GM12865 (cell line): Measurements from ENCODE around the gene CDKAL1.

Experiments
- DNase-seq: peaks from one replicate; pipeline ENCODE4 v3.0.0; 2010; ENCODE audit warnings: low read depth
- H3K4me3 ChIP-seq: 2 replicates; pipeline ENCODE4 v1.5.1; 2011; ENCODE audit warnings: mild to moderate bottlenecking, low read depth, low read length, control low read depth
- CTCF ChIP-seq: IDR thresholded peaks from 2 replicates; pipeline ENCODE4 v1.5.1; 2011; ENCODE audit warnings: low read length, control low read depth, low read depth, inconsistent platforms; ENCODE audit not compliant: insufficient read depth; ENCODE audit errors: missing control alignments

CDKAL1 gene

GRCh38 chr6:20554326-20554725 is 20.1 kb downstream of the CDKAL1 start:
- no peak for TF ChIP-seq CTCF
- no peak for DNase-seq
- no peak overlapping the region for H3K4me3 ChIP-seq

GRCh38 chr6:20554817-20555216 is 20.6 kb downstream of the CDKAL1 start:
- DNase-seq, result no peak
- no peak for TF ChIP-seq CTCF

GRCh38 chr6:20559924-20560551 is 25.8 kb downstream of the CDKAL1 start:
- no peak for TF ChIP-seq CTCF
- DNase-seq, result no peak

More at GRCh38 chr6:20554817-20555216, 20.6 kb downstream of the CDKAL1 start:
- H3K4me3 ChIP-seq, result no peak overlapping the region

GRCh38 chr6:20563377-20563776 is 29.1 kb downstream of the CDKAL1 start:
- TF ChIP-seq CTCF, result no peak
- H3K4me3 ChIP-seq, result no peak overlapping the region
- DNase-seq, result no peak

More at GRCh38 chr6:20559924-20560551, 25.8 kb downstream of the CDKAL1 start:
- H3K4me3 ChIP-seq, result no peak overlapping the region

- H3K4me3 ChIP-seq, result no peak overlapping the region
- peak; percentile 17 for TF ChIP-seq CTCF
- DNase-seq, result peak; percentile 35
These were observed 30.0 kb downstream of the CDKAL1 start for GRCh38 chr6:20564269-20564668.

GRCh38 chr6:20564777-20565176 is 30.5 kb downstream of the CDKAL1 start:
- H3K4me3 ChIP-seq, result no peak overlapping the region
- TF ChIP-seq CTCF, result no peak
- DNase-seq, result peak; percentile 49

- no peak for DNase-seq
- TF ChIP-seq CTCF, result no peak
These were observed 31.1 kb downstream of the CDKAL1 start for GRCh38 chr6:20565342-20565741.

More at GRCh38 chr6:20565342-20565741, 31.1 kb downstream of the CDKAL1 start:
- no peak overlapping the region for H3K4me3 ChIP-seq
